ENCODE data around the gene ZBTB7A.
A peak's percentile ranks its signal among the peaks of the same experiment; 100 is the strongest.

Gene ZBTB7A

GRCh38 chr19:4093643-4094175, 27.0 kb upstream of the ZBTB7A start:
- DNase-seq: no peak

- no peak for DNase-seq
Measured at GRCh38 chr19:4090356-4091220, 23.9 kb upstream of the ZBTB7A start.

GRCh38 chr19:4089946-4090345, 23.2 kb upstream of the ZBTB7A start:
- DNase-seq: no peak

- no peak for DNase-seq
Measured at GRCh38 chr19:4089400-4089908, 22.8 kb upstream of the ZBTB7A start.

GRCh38 chr19:4088975-4089374, 22.3 kb upstream of the ZBTB7A start:
- DNase-seq: no peak

GRCh38 chr19:4087787-4088679, 21.3 kb upstream of the ZBTB7A start:
- DNase-seq: no peak

- DNase-seq: no peak
Measured at GRCh38 chr19:4086411-4086867, 19.7 kb upstream of the ZBTB7A start.

GRCh38 chr19:4084547-4084877, 17.8 kb upstream of the ZBTB7A start:
- no peak for DNase-seq

- no peak for DNase-seq
Measured at GRCh38 chr19:4083677-4084546, 17.2 kb upstream of the ZBTB7A start.

- no peak for DNase-seq
Measured at GRCh38 chr19:4082172-4082571, 15.5 kb upstream of the ZBTB7A start.

- DNase-seq: no peak
Measured at GRCh38 chr19:4081441-4082129, 14.9 kb upstream of the ZBTB7A start.

GRCh38 chr19:4080473-4080872, 13.8 kb upstream of the ZBTB7A start:
- DNase-seq: no peak

GRCh38 chr19:4077800-4078684, 11.3 kb upstream of the ZBTB7A start:
- peak; percentile 27 for DNase-seq

GRCh38 chr19:4077007-4077374, 10.3 kb upstream of the ZBTB7A start:
- no peak for DNase-seq

- no peak for DNase-seq
Measured at GRCh38 chr19:4075373-4075772, 8.7 kb upstream of the ZBTB7A start.

GRCh38 chr19:4071610-4072009, 4.9 kb upstream of the ZBTB7A start:
- DNase-seq: no peak

GRCh38 chr19:4069331-4069959, 2.7 kb upstream of the ZBTB7A start:
- DNase-seq: no peak

GRCh38 chr19:4068047-4068966, 1.6 kb upstream of the ZBTB7A start:
- no peak for DNase-seq

GRCh38 chr19:4067396-4068046, 822 bp upstream of the ZBTB7A start:
- no peak for DNase-seq
